HTR-8/SVneo (cell line): ENCODE data around the gene OR52E2.

Experiments
- DNase-seq: peaks from one replicate; pipeline ENCODE4 v3.0.0; 2011; ENCODE audit warnings: low spot score, mixed read lengths; ENCODE audit not compliant: insufficient read length
- FAIRE-seq: peaks from 2 replicates; lab custom pipeline; 2011; peaks lifted over from hg19 to GRCh38; lab: Jason Lieb, UNC

Gene OR52E2

GRCh38 chr11:5021996-5022395 lies 37.4 kb downstream of the OR52E2 start:
- DNase-seq, result no peak
- no peak for FAIRE-seq

GRCh38 chr11:5013012-5013411 lies 46.4 kb downstream of the OR52E2 start:
- DNase-seq (no peak), FAIRE-seq (no peak)

- no peak for DNase-seq
- FAIRE-seq, result no peak
These were observed 48.2 kb downstream of the OR52E2 start for GRCh38 chr11:5011254-5011653.
